HepG2 (cell line): ENCODE results near the gene FAM3A. TPM values are rescaled to one million over a fixed set of nuclear protein-coding genes. Genes with fewer than 3 reads are reported as not detected.

Source experiments
- CEBPG ChIP-seq: IDR thresholded peaks from 2 replicates; pipeline ENCODE4 v1.6.1; 2016
- ESRRA ChIP-seq: sonication (generic); formaldehyde crosslinking; IDR thresholded peaks from 2 replicates; pipeline ENCODE4 v1.5.1; 2020; ENCODE audit warnings: mild to moderate bottlenecking, low read depth, missing genetic modification reagents
- HNF4A ChIP-seq: sonication (generic); formaldehyde crosslinking; IDR thresholded peaks from 2 replicates; pipeline ENCODE4 v1.4.0; 2020; ENCODE audit warnings: missing genetic modification reagents
- KDM5A ChIP-seq: fragments of 200-600 bp; sonication (generic); IDR thresholded peaks from 2 replicates; pipeline ENCODE4 v1.7.0; 2018; ENCODE audit warnings: antibody characterized with exemption, mild to moderate bottlenecking, low read length, borderline replicate concordance
- MIER2 ChIP-seq: IDR thresholded peaks from 2 replicates; pipeline ENCODE4 v1.6.1; 2016; ENCODE audit warnings: missing biosample characterization, missing genetic modification reagents
- NCOR1 ChIP-seq: fragments of 200-600 bp; sonication (generic); IDR thresholded peaks from 2 replicates; pipeline ENCODE4 v1.7.0; 2017; ENCODE audit warnings: antibody characterized with exemption, low read length, borderline replicate concordance
- STAT5B ChIP-seq: sonication (generic); formaldehyde crosslinking; IDR thresholded peaks from 2 replicates; pipeline ENCODE4 v1.4.0; 2020; ENCODE audit warnings: missing genetic modification reagents
- TEAD2 ChIP-seq: sonication (generic); formaldehyde crosslinking; IDR thresholded peaks from 2 replicates; pipeline ENCODE4 v1.9.0; 2021; ENCODE audit warnings: missing genetic modification reagents
- ZBTB7B ChIP-seq: sonication (generic); formaldehyde crosslinking; IDR thresholded peaks from 2 replicates; pipeline ENCODE4 v1.4.0; 2020; ENCODE audit warnings: missing genetic modification reagents
- ZFX ChIP-seq: sonication (generic); formaldehyde crosslinking; IDR thresholded peaks from 2 replicates; pipeline ENCODE4 v1.4.0; 2020; ENCODE audit warnings: mild to moderate bottlenecking, low read depth, missing genetic modification reagents, moderate library complexity
- ZNF3 ChIP-seq: IDR thresholded peaks from 2 replicates; pipeline ENCODE4 v1.7.0; 2017; ENCODE audit warnings: inconsistent platforms
- ZNF629 ChIP-seq: sonication (generic); formaldehyde crosslinking; conservative IDR thresholded peaks from 2 replicates; pipeline ENCODE4 v1.5.0; 2020; ENCODE audit warnings: missing genetic modification reagents
- polyA plus RNA-seq, 8 experiments: library from polyadenylated mRNA; depleted of rRNA in 3 of 8; stranded (reverse) in 7 of 8; unstranded in 1 of 8; fragments of >200 nt; fragmentation: Illumina TruSeq in 4 of 8; extraction: Trizol in 4 of 8; gene quantifications; 2 replicates each; pipeline versions ENCODE4 v1.2.1 to v1.2.3, GENCODE V29; 2011 to 2016; ENCODE audit warnings: low read depth in 4 of 8, missing spikeins in 1 of 8, mixed read lengths in 1 of 8; ENCODE audit not compliant: insufficient read depth in 1 of 8
- total RNA-seq, 5 experiments: library from RNA; depleted of rRNA; stranded (reverse); fragments of >200 nt; fragmentation: Illumina TruSeq; extraction: Trizol; gene quantifications; 2 replicates each; pipeline ENCODE4 v1.2.3, GENCODE V29; 2016; ENCODE audit warnings: low read depth in 1 of 5
- TF ChIP-seq, protein P1 (sequence below): sonication (generic); formaldehyde crosslinking; IDR thresholded peaks from 2 replicates; pipeline ENCODE4 v1.5.1; 2020; ENCODE audit warnings: mild to moderate bottlenecking, missing genetic modification reagents, moderate library complexity
- TF ChIP-seq, protein P2 (sequence below): sonication (generic); formaldehyde crosslinking; IDR thresholded peaks from 2 replicates; pipeline ENCODE4 v1.9.0; 2021; ENCODE audit warnings: missing genetic modification reagents, mild to moderate bottlenecking, borderline replicate concordance
- TF ChIP-seq, protein P3 (sequence below): sonication (generic); formaldehyde crosslinking; IDR thresholded peaks from 2 replicates; pipeline ENCODE4 v1.8.0; 2022; ENCODE audit warnings: missing genetic modification reagents, mild to moderate bottlenecking, borderline replicate concordance
- TF ChIP-seq, protein P4 (sequence below): sonication (generic); formaldehyde crosslinking; IDR thresholded peaks from 2 replicates; pipeline ENCODE4 v1.4.0; 2020; ENCODE audit warnings: mild to moderate bottlenecking, missing genetic modification reagents
- TF ChIP-seq, protein P5 (sequence below): sonication (generic); formaldehyde crosslinking; IDR thresholded peaks from 2 replicates; pipeline ENCODE4 v1.8.0; 2022; ENCODE audit warnings: mild to moderate bottlenecking, missing genetic modification reagents, moderate library complexity
- TF ChIP-seq, protein P6 (sequence below): sonication (generic); formaldehyde crosslinking; IDR thresholded peaks from 2 replicates; pipeline ENCODE4 v1.8.1; 2023; ENCODE audit warnings: mild to moderate bottlenecking, moderate library complexity, missing genetic modification reagents

The FAM3A gene
- total and polyA plus RNA-seq, 2 of the 13 experiments (the other 11 are each of a cell fraction or from before 2014, with no cell fraction given): 11.2 to 22.7 TPM

DNA sequence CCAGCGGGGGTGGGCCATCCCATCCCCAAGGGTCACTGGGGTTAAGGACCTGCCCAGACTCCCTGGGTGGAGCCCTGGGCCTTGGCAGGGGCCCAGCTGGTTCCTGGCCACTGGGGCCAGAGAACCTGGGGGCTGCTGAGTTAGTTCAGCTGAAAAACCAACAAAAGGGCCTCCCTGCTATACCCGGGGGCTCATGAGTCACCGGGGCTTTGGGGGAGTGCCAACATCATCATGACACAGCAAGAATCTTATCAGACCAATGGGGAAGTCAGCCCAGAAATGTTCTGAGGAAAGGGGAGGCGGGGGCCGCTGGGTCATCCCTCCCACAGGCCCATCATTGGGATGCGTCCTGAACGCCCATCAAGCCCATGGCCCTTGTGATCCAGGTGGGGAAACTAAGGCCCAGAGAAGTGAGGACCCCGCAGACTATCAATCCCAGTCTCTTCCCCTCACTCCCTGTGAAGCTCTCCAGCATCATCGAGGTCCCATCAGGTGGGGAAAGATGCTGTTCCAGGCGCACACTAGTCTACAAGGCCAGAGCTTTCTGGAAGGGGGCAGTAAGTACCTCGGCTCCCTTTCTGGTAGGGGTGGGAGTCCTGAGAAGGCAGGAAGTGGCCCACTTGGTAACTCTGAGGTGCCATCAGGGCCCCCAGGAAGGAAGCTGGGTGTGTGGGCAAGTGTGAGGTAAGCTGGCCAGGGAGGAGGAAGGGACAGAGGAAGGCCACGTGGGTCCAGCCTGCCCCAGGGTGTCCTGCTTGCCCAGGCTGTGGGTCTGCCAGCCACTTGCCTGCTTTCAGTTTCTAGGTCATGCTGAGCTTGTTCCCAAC lies 26.1 kb upstream of the FAM3A start (continued):
- TF ChIP-seq, protein P1, sequence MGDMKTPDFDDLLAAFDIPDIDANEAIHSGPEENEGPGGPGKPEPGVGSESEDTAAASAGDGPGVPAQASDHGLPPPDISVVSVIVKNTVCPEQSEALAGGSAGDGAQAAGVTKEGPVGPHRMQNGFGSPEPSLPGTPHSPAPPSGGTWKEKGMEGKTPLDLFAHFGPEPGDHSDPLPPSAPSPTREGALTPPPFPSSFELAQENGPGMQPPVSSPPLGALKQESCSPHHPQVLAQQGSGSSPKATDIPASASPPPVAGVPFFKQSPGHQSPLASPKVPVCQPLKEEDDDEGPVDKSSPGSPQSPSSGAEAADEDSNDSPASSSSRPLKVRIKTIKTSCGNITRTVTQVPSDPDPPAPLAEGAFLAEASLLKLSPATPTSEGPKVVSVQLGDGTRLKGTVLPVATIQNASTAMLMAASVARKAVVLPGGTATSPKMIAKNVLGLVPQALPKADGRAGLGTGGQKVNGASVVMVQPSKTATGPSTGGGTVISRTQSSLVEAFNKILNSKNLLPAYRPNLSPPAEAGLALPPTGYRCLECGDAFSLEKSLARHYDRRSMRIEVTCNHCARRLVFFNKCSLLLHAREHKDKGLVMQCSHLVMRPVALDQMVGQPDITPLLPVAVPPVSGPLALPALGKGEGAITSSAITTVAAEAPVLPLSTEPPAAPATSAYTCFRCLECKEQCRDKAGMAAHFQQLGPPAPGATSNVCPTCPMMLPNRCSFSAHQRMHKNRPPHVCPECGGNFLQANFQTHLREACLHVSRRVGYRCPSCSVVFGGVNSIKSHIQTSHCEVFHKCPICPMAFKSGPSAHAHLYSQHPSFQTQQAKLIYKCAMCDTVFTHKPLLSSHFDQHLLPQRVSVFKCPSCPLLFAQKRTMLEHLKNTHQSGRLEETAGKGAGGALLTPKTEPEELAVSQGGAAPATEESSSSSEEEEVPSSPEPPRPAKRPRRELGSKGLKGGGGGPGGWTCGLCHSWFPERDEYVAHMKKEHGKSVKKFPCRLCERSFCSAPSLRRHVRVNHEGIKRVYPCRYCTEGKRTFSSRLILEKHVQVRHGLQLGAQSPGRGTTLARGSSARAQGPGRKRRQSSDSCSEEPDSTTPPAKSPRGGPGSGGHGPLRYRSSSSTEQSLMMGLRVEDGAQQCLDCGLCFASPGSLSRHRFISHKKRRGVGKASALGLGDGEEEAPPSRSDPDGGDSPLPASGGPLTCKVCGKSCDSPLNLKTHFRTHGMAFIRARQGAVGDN (CRISPR knock-in tag): peak; percentile 84; the same call in 1 of the 2 replicates
- TF ChIP-seq, protein P2, sequence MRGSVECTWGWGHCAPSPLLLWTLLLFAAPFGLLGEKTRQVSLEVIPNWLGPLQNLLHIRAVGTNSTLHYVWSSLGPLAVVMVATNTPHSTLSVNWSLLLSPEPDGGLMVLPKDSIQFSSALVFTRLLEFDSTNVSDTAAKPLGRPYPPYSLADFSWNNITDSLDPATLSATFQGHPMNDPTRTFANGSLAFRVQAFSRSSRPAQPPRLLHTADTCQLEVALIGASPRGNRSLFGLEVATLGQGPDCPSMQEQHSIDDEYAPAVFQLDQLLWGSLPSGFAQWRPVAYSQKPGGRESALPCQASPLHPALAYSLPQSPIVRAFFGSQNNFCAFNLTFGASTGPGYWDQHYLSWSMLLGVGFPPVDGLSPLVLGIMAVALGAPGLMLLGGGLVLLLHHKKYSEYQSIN (CRISPR knock-in tag): no peak
- TF ChIP-seq ZNF3 (CRISPR knock-in tag): no peak
- no peak for TF ChIP-seq MIER2 (CRISPR knock-in tag)
- no peak for TF ChIP-seq ESRRA
- TF ChIP-seq, protein P3, sequence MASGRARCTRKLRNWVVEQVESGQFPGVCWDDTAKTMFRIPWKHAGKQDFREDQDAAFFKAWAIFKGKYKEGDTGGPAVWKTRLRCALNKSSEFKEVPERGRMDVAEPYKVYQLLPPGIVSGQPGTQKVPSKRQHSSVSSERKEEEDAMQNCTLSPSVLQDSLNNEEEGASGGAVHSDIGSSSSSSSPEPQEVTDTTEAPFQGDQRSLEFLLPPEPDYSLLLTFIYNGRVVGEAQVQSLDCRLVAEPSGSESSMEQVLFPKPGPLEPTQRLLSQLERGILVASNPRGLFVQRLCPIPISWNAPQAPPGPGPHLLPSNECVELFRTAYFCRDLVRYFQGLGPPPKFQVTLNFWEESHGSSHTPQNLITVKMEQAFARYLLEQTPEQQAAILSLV (CRISPR knock-in tag): no peak
- TF ChIP-seq ZNF629: no peak
- TF ChIP-seq, protein P4, sequence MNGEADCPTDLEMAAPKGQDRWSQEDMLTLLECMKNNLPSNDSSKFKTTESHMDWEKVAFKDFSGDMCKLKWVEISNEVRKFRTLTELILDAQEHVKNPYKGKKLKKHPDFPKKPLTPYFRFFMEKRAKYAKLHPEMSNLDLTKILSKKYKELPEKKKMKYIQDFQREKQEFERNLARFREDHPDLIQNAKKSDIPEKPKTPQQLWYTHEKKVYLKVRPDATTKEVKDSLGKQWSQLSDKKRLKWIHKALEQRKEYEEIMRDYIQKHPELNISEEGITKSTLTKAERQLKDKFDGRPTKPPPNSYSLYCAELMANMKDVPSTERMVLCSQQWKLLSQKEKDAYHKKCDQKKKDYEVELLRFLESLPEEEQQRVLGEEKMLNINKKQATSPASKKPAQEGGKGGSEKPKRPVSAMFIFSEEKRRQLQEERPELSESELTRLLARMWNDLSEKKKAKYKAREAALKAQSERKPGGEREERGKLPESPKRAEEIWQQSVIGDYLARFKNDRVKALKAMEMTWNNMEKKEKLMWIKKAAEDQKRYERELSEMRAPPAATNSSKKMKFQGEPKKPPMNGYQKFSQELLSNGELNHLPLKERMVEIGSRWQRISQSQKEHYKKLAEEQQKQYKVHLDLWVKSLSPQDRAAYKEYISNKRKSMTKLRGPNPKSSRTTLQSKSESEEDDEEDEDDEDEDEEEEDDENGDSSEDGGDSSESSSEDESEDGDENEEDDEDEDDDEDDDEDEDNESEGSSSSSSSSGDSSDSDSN (CRISPR knock-in tag): peak; percentile 17; the same call in 1 of the 2 replicates
- TF ChIP-seq, protein P5, sequence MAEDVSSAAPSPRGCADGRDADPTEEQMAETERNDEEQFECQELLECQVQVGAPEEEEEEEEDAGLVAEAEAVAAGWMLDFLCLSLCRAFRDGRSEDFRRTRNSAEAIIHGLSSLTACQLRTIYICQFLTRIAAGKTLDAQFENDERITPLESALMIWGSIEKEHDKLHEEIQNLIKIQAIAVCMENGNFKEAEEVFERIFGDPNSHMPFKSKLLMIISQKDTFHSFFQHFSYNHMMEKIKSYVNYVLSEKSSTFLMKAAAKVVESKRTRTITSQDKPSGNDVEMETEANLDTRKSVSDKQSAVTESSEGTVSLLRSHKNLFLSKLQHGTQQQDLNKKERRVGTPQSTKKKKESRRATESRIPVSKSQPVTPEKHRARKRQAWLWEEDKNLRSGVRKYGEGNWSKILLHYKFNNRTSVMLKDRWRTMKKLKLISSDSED (CRISPR knock-in tag): no peak
- TF ChIP-seq STAT5B: no peak
- TF ChIP-seq ZFX (CRISPR knock-in tag): no peak; the same call in none of the 2 replicates
- no peak for TF ChIP-seq TEAD2 (CRISPR knock-in tag)
- TF ChIP-seq, protein P6, sequence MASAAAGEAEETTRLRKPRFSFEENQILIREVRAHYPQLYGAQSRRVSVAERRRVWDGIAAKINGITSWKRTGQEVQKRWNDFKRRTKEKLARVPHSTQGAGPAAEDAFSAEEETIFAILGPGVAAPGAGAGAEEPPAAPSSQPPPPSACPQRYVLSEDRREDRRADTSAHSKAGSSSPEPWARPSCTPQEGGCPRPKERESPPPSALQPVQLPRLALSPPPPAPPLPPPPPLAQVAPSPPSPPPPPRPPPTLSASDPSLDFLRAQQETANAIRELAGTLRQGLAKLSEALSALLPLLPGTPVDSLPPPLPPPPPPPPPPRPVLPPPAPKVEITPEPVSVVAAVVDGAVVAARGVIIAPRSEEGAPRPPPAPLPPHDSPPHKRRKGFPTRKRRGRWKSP: no peak
- TF ChIP-seq ZBTB7B: peak; percentile 74
- no peak for TF ChIP-seq NCOR1
- peak; percentile 65 for TF ChIP-seq HNF4A
- no peak for TF ChIP-seq CEBPG
- TF ChIP-seq KDM5A: no peak
